Body of pancreas (tissue), 4 donors: ENCODE results near the gene GRIN2D. TPM values are rescaled to one million over a fixed set of nuclear protein-coding genes. Genes with fewer than 3 reads are reported as not detected.

Experiments used
- ATAC-seq: fragments of 150-250 bp; one replicate; pipeline ENCODE4 v1.9.1; 2016
- DNase-seq, 4 donors: peaks; one replicate each; pipeline ENCODE4 v3.0.0-alpha.2; 2019
- H3K27ac ChIP-seq, 4 donors: fragments of 200-600 bp; sonication (generic); 1 replicate in 3 of 4; 2 replicates in 1 of 4; pipeline versions ENCODE4 v1.5.1 to v1.6.1; 2016 to 2019; ENCODE audit warnings: mild to moderate bottlenecking in 1 of 4, mixed read lengths in 1 of 4, moderate library complexity in 1 of 4
- H3K27me3 ChIP-seq, 2 donors: fragments of 200-600 bp; sonication (generic); one replicate each; pipeline ENCODE4 v1.6.0; 2016; ENCODE audit warnings: mild to moderate bottlenecking in 1 of 2
- H3K36me3 ChIP-seq, 2 donors: fragments of 200-600 bp; sonication (generic); replicated peaks in 1 of 2; 2 replicates each; pipeline ENCODE4 v1.5.1; 2016; ENCODE audit warnings: low read depth in 2 of 2; ENCODE audit not compliant: insufficient read depth in 1 of 2
- H3K4me1 ChIP-seq: fragments of 200-600 bp; sonication (generic); one replicate; pipeline ENCODE4 v1.6.0; 2016
- H3K4me3 ChIP-seq, 2 donors: fragments of 200-600 bp; sonication (generic); 1 replicate in 1 of 2; 2 replicates in 1 of 2; pipeline ENCODE4 v1.5.1; 2016 to 2019
- H3K9me3 ChIP-seq, 3 donors: fragments of 200-600 bp; sonication (generic); 1 replicate in 2 of 3; 2 replicates in 1 of 3; pipeline ENCODE4 v1.5.1; 2016
- POLR2A ChIP-seq, 3 donors: fragments of 450-650 bp; IDR thresholded peaks; one replicate each; pipeline ENCODE4 v1.6.1; 2016; ENCODE audit warnings: antibody characterized with exemption in 3 of 3, mild to moderate bottlenecking in 2 of 3
- WGBS, 2 donors: methylation state at CpG; one replicate each; pipeline ENCODE4 v1.1.5; 2017; 5-methylcytosine and 5-hydroxymethylcytosine counted together
- intact Hi-C: fragments of 100-400 bp; cut with DNase I; formaldehyde crosslinking; loops from one replicate; pipeline ENCODE4 v1.15.1; 2023
- total RNA-seq, 2 donors: library from RNA; depleted of rRNA; stranded (reverse); fragments of >200 nt; gene quantifications; one replicate each; pipeline ENCODE4 v1.1.0, GENCODE V29; 2016
- TF ChIP-seq, protein P1 (sequence below), 7 experiments: fragments of 450-650 bp in 4 of 7; fragments of 200-600 bp in 3 of 7; sonication (generic) in 3 of 7; IDR thresholded peaks; one replicate each; pipeline ENCODE4 v1.5.1; 2016 to 2019; ENCODE audit warnings: antibody characterized with exemption in 7 of 7

Gene GRIN2D
- total RNA-seq, 2 donors from 2014 or later, result 0.26 to 2.0 TPM

DNA sequence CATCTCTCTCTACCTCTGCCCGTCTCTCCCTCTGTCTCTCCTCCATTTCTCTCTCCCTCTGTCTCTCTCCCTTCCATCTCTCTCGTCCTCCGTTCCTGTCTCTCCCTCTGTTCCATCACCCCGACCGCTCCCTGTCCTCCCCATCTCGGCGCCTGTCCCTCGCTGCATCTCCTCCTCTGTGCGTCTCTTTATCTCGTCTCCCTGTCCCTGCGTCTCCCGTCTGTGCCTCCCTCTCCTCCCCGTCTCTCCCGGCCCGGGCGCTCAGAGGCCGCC is 4.6 kb downstream of the GRIN2D start:
- peaks cover 19% of the 10 kb centered on the region for H3K4me1 ChIP-seq
- peaks cover 0 to 40% of the 10 kb centered on the region in 2 donors for H3K27me3 ChIP-seq
- TF ChIP-seq POLR2A (IDR thresholded peaks at IDR 0.05), result no peak
- TF ChIP-seq, protein P1, sequence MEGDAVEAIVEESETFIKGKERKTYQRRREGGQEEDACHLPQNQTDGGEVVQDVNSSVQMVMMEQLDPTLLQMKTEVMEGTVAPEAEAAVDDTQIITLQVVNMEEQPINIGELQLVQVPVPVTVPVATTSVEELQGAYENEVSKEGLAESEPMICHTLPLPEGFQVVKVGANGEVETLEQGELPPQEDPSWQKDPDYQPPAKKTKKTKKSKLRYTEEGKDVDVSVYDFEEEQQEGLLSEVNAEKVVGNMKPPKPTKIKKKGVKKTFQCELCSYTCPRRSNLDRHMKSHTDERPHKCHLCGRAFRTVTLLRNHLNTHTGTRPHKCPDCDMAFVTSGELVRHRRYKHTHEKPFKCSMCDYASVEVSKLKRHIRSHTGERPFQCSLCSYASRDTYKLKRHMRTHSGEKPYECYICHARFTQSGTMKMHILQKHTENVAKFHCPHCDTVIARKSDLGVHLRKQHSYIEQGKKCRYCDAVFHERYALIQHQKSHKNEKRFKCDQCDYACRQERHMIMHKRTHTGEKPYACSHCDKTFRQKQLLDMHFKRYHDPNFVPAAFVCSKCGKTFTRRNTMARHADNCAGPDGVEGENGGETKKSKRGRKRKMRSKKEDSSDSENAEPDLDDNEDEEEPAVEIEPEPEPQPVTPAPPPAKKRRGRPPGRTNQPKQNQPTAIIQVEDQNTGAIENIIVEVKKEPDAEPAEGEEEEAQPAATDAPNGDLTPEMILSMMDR (IDR thresholded peaks at IDR 0.05), result no peak
- no peak for ATAC-seq
- no peak overlapping the region for H3K27ac ChIP-seq
- H3K9me3 ChIP-seq, result no peaks in the 10 kb centered on the region
- DNase-seq, result no peak
- WGBS, 2 donors, result 4 to 8% methylated on average over 12 to 17 of the region's 17 CpGs
- intact Hi-C loops, result no loop called here
- no peaks in the 10 kb centered on the region for H3K36me3 ChIP-seq
- no peak overlapping the region for H3K4me3 ChIP-seq

DNA sequence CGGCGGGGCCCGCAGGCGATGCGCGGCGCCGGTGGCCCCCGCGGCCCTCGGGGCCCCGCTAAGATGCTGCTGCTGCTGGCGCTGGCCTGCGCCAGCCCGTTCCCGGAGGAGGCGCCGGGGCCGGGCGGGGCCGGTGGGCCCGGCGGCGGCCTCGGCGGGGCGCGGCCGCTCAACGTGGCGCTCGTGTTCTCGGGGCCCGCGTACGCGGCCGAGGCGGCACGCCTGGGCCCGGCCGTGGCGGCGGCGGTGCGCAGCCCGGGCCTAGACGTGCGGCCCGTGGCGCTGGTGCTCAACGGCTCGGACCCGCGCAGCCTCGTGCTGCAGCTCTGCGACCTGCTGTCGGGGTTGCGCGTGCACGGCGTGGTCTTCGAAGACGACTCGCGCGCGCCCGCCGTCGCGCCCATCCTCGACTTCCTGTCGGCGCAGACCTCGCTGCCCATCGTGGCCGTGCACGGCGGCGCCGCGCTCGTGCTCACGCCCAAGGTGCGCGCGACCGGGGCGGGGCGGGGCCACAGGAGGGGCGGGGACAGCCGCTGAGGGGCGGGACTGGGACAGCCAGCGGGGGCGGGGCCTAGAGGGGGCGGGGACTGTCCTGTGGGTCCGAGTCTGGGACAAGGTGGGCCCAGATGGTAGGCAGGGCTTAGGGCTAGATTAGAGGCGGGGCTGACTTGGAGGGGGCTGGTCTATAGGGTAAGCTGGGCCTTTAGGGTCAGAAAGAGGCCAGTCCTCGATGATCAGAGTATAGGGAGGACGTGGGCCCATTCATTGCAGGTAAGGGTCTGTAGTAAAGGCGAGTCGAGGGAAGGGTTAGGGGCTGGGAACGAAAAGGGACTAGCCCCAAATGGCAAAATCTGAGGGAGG is 5.1 kb downstream of the GRIN2D start:
- peaks cover 0 to 35% of the 10 kb centered on the region in 2 donors for H3K27me3 ChIP-seq
- ATAC-seq, result peak; percentile 62
- intact Hi-C loops, result no loop called here
- DNase-seq, result peak; percentile 55 to 75 (median 64)
- WGBS, 2 donors, result 17 to 86% methylated on average over 6 to 30 of the region's 104 CpGs
- H3K4me3 ChIP-seq, result no peak overlapping the region
- H3K9me3 ChIP-seq, result no peaks in the 10 kb centered on the region
- H3K27ac ChIP-seq, result no peak overlapping the region
- TF ChIP-seq, protein P1 (IDR thresholded peaks at IDR 0.05), result no peak
- TF ChIP-seq POLR2A (IDR thresholded peaks at IDR 0.05), result no peak
- H3K36me3 ChIP-seq, result no peaks in the 10 kb centered on the region
- peaks cover 15% of the 10 kb centered on the region for H3K4me1 ChIP-seq

DNA sequence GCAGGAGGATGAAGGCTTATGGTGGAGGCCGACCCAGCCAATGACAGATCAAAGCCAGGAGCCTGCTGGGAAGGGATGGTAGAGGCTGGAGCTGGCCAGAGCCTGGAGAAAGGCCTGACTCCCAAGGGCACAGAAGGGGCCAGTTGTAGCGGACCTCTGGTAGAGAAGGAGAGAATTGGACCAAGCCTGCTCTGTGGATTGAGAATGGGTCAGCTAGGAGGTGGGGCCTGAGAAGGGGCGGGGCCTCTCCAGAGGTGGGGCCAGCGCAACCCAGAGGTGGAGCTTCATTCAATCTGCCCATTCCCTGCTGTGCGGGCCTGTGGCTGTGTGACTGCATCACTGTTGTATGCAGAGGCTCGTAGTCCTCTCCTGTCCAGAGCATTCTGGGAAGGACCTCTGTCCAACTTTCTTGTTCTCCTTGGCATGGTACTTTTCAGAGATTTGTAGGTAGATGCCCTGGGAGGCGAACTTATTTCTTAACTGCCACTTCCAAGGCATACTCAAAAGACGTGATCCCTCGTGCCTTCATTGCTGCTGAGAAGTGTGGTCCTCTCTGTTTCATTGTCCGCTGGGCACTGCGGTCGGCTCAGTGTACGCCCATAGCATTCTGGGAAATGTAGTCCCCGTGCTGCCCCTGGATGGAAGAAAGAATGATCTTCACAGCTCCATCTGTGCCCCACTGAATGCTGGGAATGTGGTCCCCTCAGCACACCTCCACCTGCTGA is 6.7 kb downstream of the GRIN2D start:
- 57 to 60% methylated on average over 9 to 14 of the region's 14 CpGs for WGBS, 2 donors
- peaks cover 0 to 29% of the 10 kb centered on the region in 2 donors for H3K27me3 ChIP-seq
- no peaks in the 10 kb centered on the region for H3K36me3 ChIP-seq
- H3K4me1 ChIP-seq, result peaks cover 5% of the 10 kb centered on the region
- H3K9me3 ChIP-seq, result no peaks in the 10 kb centered on the region
- TF ChIP-seq, protein P1 (IDR thresholded peaks at IDR 0.05), result no peak
- no peak for TF ChIP-seq POLR2A (IDR thresholded peaks at IDR 0.05)
- intact Hi-C loops, result no loop called here
- H3K4me3 ChIP-seq, result no peak overlapping the region
- peak; percentile 30 for ATAC-seq
- peak in 2 of 4 donors; percentile 37 to 54 for DNase-seq
- H3K27ac ChIP-seq, result no peak overlapping the region

DNA sequence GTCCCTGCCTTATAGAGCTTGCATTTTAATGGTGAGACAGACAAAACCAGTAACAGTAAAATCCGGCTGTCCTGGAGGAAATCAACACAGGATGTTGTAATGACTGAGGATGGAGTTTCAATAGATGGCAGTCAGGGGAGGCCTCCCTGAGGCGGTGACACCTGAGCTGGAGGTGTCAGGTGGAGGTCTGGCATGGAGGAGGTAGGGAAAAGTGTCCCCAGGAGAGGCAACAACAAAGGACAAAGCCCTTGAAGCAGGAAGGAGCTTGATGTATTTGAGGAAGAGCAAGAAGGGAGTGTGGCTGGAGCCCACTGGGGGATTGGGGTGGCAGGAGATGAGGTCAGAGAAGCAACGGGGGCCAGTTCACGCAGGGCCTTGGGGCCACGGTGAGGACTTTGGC is 7.8 kb downstream of the GRIN2D start:
- Histone ChIP-seq H3K27ac (no peak overlapping the region), H3K4me1 (peaks cover 5% of the 10 kb centered on the region), H3K27me3 (peaks cover 0 to 18% of the 10 kb centered on the region in 2 donors), H3K9me3 (no peaks in the 10 kb centered on the region), H3K36me3 (no peaks in the 10 kb centered on the region), H3K4me3 (no peak overlapping the region)
- intact Hi-C loops, result no loop called here
- 66 to 76% methylated on average over 5 of the region's 5 CpGs for WGBS, 2 donors
- ATAC-seq (no peak), DNase-seq (no peak)
- no peak for TF ChIP-seq POLR2A (IDR thresholded peaks at IDR 0.05)
- TF ChIP-seq, protein P1 (IDR thresholded peaks at IDR 0.05), result no peak
